Caco-2 (cell line): ENCODE measurements around the gene ZNF367. TPM values are rescaled to one million over a fixed set of nuclear protein-coding genes. Genes with fewer than 3 reads are reported as not detected.

ENCODE experiments used
- BruUV-seq: library from RNA; stranded (reverse); fragments of 400-500 nt; replicated peaks from 2 replicates; lab custom pipeline; 2021; lab: Mats Ljungman, UMichigan
- CTCF ChIA-PET: fragments of 300-600 bp; sonication (Branson Sonifier 250); formaldehyde crosslinking; loops from one replicate; lab custom pipeline; 2022; ENCODE audit warnings: antibody characterized with exemption; lab: Charles Lee
- POLR2A ChIA-PET: fragments of 300-600 bp; sonication (Branson Sonifier 250); formaldehyde crosslinking; loops from one replicate; lab custom pipeline; 2022; ENCODE audit warnings: antibody characterized with exemption; lab: Charles Lee
- DNase-seq, 2 experiments: peaks; one replicate each; pipeline versions ENCODE4 v3.0.0 to v3.0.0-alpha.2; 2020 to 2022
- H3K27me3 ChIP-seq: replicated peaks from 2 replicates; pipeline ENCODE4 v1.6.0; 2011; ENCODE audit warnings: low read length; ENCODE audit not compliant: control insufficient read depth, insufficient read depth
- H3K36me3 ChIP-seq: 2 replicates; pipeline ENCODE4 v1.5.1; 2011; ENCODE audit warnings: low read length; ENCODE audit not compliant: control insufficient read depth, insufficient read depth
- H3K4me1 ChIP-seq: fragments of 250-450 bp; sonication (Bioruptor Pico); 2 replicates; pipeline ENCODE4 v1.5.1; 2020; ENCODE audit warnings: mild to moderate bottlenecking
- H3K4me3 ChIP-seq: 2 replicates; pipeline ENCODE4 v1.5.1; 2011; ENCODE audit warnings: low read depth, mild to moderate bottlenecking, control low read depth, low read length
- H3K9me3 ChIP-seq: fragments of 250-450 bp; sonication (Bioruptor Pico); 2 replicates; pipeline ENCODE4 v1.5.1; 2020; ENCODE audit warnings: mild to moderate bottlenecking, moderate library complexity
- H3K27ac Mint-ChIP-seq: one replicate; pipeline ENCODE4 v1.8.0; 2022; ENCODE audit warnings: mixed read lengths; ENCODE audit not compliant: unreplicated experiment
- H3K27me3 Mint-ChIP-seq: one replicate; pipeline ENCODE4 v1.8.0; 2022; ENCODE audit warnings: mixed read lengths; ENCODE audit not compliant: insufficient read depth, unreplicated experiment
- H3K36me3 Mint-ChIP-seq: one replicate; pipeline ENCODE4 v1.8.0; 2022; ENCODE audit warnings: mild to moderate bottlenecking, mixed read lengths; ENCODE audit not compliant: insufficient read depth, unreplicated experiment
- H3K4me1 Mint-ChIP-seq: one replicate; pipeline ENCODE4 v1.8.0; 2022; ENCODE audit warnings: low read depth, mixed read lengths; ENCODE audit not compliant: unreplicated experiment
- H3K4me3 Mint-ChIP-seq: one replicate; pipeline ENCODE4 v1.8.0; 2022; ENCODE audit warnings: mild to moderate bottlenecking, moderate library complexity, mixed read lengths; ENCODE audit not compliant: unreplicated experiment
- H3K9me3 Mint-ChIP-seq: one replicate; pipeline ENCODE4 v1.8.0; 2022; ENCODE audit warnings: mixed read lengths; ENCODE audit not compliant: unreplicated experiment
- CTCF ChIP-seq, 2 experiments: fragments of 200-600 bp in 1 of 2; IDR thresholded peaks; 1 replicate in 1 of 2; 2 replicates in 1 of 2; pipeline versions ENCODE4 v1.5.1 to v1.8.0; 2011 to 2022; ENCODE audit warnings: antibody characterized with exemption in 1 of 2, control low read depth in 1 of 2, inconsistent platforms in 1 of 2, low read depth in 1 of 2, low read length in 1 of 2, mild to moderate bottlenecking in 1 of 2, moderate library complexity in 1 of 2; ENCODE audit not compliant: insufficient read depth in 1 of 2, severe bottlenecking in 1 of 2, unreplicated experiment in 1 of 2
- intact Hi-C: fragments of 100-400 bp; cut with micrococcal nuclease; formaldehyde crosslinking; loops from one replicate; pipeline ENCODE4 v1.10.0; 2022; ENCODE audit not compliant: unreplicated experiment
- total RNA-seq: library from RNA; stranded (reverse); gene quantifications from 2 replicates; pipeline ENCODE4 v1.2.3, GENCODE V29; 2022

Gene ZNF367
- total RNA-seq, 1 experiment from 2014 or later: 10.0 TPM

- no peaks in the 10 kb centered on the region for H3K4me1 ChIP-seq
- H3K4me3 ChIP-seq: no peak overlapping the region
- H3K27me3 ChIP-seq: no peaks in the 10 kb centered on the region
- no peaks in the 10 kb centered on the region for H3K36me3 ChIP-seq
- H3K27ac Mint-ChIP-seq: no peak overlapping the region
- intact Hi-C loops: no loop called here
- H3K9me3 Mint-ChIP-seq: peaks cover 25% of the 10 kb centered on the region
- ChIA-PET POLR2A (no interaction called here), CTCF (interaction anchor here (1.1 kb wide), 1 partner anchor 231 kb away, joined by 4 read pairs; no protein-coding TSS in a partner anchor)
- H3K36me3 Mint-ChIP-seq: no peaks in the 10 kb centered on the region
- H3K27me3 Mint-ChIP-seq: no peaks in the 10 kb centered on the region
- no peak for TF ChIP-seq CTCF (IDR thresholded peaks at IDR 0.05; ENCODE audit: insufficient read depth in 1 of 2, low read depth in 1 of 2, low read length in 1 of 2, severe bottlenecking in 1 of 2, unreplicated experiment in 1 of 2)
- no peak overlapping the region for H3K4me3 Mint-ChIP-seq
- peaks cover 9% of the 10 kb centered on the region for H3K4me1 Mint-ChIP-seq
- DNase-seq: no peak
- no peaks in the 10 kb centered on the region for H3K9me3 ChIP-seq
- BruUV-seq: no TSS peak
Observed at GRCh38 chr9:96436063-96436455, 17.9 kb upstream of the ZNF367 start.

- no peaks in the 10 kb centered on the region for H3K36me3 Mint-ChIP-seq
- no TSS peak for BruUV-seq
- CTCF ChIA-PET: interaction anchor here (1.1 kb wide), 1 partner anchor 232 kb away, joined by 4 read pairs; no protein-coding TSS in a partner anchor
Observed at GRCh38 chr9:96435345-96435744, 17.2 kb upstream of the ZNF367 start.

GRCh38 chr9:96430377-96430776 lies 12.2 kb upstream of the ZNF367 start:
- intact Hi-C loops: no loop called here

More at GRCh38 chr9:96435345-96435744, 17.2 kb upstream of the ZNF367 start:
- TF ChIP-seq CTCF (IDR thresholded peaks at IDR 0.05; ENCODE audit: insufficient read depth in 1 of 2, low read depth in 1 of 2, low read length in 1 of 2, severe bottlenecking in 1 of 2, unreplicated experiment in 1 of 2): no peak
- Mint-ChIP-seq H3K4me1 (peaks cover 9% of the 10 kb centered on the region), H3K9me3 (peaks cover 25% of the 10 kb centered on the region), H3K27ac (no peak overlapping the region), H3K27me3 (no peaks in the 10 kb centered on the region), H3K4me3 (no peak overlapping the region)
- no peaks in the 10 kb centered on the region for H3K36me3 ChIP-seq
- no peak overlapping the region for H3K4me3 ChIP-seq
- no peak for DNase-seq
- intact Hi-C loops: no loop called here
- H3K27me3 ChIP-seq: no peaks in the 10 kb centered on the region
- POLR2A ChIA-PET: no interaction called here
- H3K9me3 ChIP-seq: no peaks in the 10 kb centered on the region
- H3K4me1 ChIP-seq: no peaks in the 10 kb centered on the region

More at GRCh38 chr9:96430377-96430776, 12.2 kb upstream of the ZNF367 start:
- H3K36me3 Mint-ChIP-seq: no peaks in the 10 kb centered on the region
- Histone ChIP-seq H3K9me3 (no peaks in the 10 kb centered on the region), H3K4me1 (no peaks in the 10 kb centered on the region), H3K4me3 (no peak overlapping the region), H3K36me3 (no peaks in the 10 kb centered on the region), H3K27me3 (no peaks in the 10 kb centered on the region)
- H3K27ac Mint-ChIP-seq: no peak overlapping the region
- peaks cover 16% of the 10 kb centered on the region for H3K9me3 Mint-ChIP-seq
- TF ChIP-seq CTCF (IDR thresholded peaks at IDR 0.05; ENCODE audit: insufficient read depth in 1 of 2, low read depth in 1 of 2, low read length in 1 of 2, severe bottlenecking in 1 of 2, unreplicated experiment in 1 of 2): no peak
- BruUV-seq: no TSS peak
- H3K27me3 Mint-ChIP-seq: no peaks in the 10 kb centered on the region
- H3K4me3 Mint-ChIP-seq: no peak overlapping the region
- no peak for DNase-seq
- POLR2A ChIA-PET: no interaction called here
- H3K4me1 Mint-ChIP-seq: peaks cover under 1% of the 10 kb centered on the region
- CTCF ChIA-PET: no interaction called here
